GM19468 (cell line): ENCODE measurements around the gene EDC4.

Experiments used
- ATAC-seq: cut with Tn5 transposase; IDR thresholded peaks from one replicate; pipeline ENCODE4 v1.9.1; 2021; ENCODE audit warnings: mild to moderate bottlenecking, moderate library complexity, moderate number of reproducible peaks; ENCODE audit not compliant: unreplicated experiment; ENCODE audit errors: extremely low read depth

The EDC4 gene

GRCh38 chr16:67928147-67928546, 55.3 kb downstream of the EDC4 start:
- ATAC-seq: no peak

- ATAC-seq: no peak
Observed at GRCh38 chr16:67928561-67929364, 55.9 kb downstream of the EDC4 start.

- ATAC-seq: no peak
Observed at GRCh38 chr16:67930191-67930590, 57.3 kb downstream of the EDC4 start.

- ATAC-seq: no peak
Observed at GRCh38 chr16:67930678-67931211, 57.9 kb downstream of the EDC4 start.
